C4-2B (cell line): Measurements from ENCODE around the gene CA4.
"Not testable (repeated sequence)": the region's sequence is repeated elsewhere in the genome, so short reads cannot be mapped to it uniquely, and the experiment has no call there.

Source experiments
- ZFX ChIP-seq: fragments of 450-650 bp; IDR thresholded peaks from 2 replicates; pipeline ENCODE4 v1.6.1; 2017
- TF ChIP-seq, protein P1 (sequence below): fragments of 450-650 bp; conservative IDR thresholded peaks from 2 replicates; pipeline ENCODE4 v1.5.1; 2017; ENCODE audit warnings: mild to moderate bottlenecking

GRCh38 chr17:60176763-60177162 lies 27.0 kb downstream of the CA4 start:
- TF ChIP-seq, protein P1, sequence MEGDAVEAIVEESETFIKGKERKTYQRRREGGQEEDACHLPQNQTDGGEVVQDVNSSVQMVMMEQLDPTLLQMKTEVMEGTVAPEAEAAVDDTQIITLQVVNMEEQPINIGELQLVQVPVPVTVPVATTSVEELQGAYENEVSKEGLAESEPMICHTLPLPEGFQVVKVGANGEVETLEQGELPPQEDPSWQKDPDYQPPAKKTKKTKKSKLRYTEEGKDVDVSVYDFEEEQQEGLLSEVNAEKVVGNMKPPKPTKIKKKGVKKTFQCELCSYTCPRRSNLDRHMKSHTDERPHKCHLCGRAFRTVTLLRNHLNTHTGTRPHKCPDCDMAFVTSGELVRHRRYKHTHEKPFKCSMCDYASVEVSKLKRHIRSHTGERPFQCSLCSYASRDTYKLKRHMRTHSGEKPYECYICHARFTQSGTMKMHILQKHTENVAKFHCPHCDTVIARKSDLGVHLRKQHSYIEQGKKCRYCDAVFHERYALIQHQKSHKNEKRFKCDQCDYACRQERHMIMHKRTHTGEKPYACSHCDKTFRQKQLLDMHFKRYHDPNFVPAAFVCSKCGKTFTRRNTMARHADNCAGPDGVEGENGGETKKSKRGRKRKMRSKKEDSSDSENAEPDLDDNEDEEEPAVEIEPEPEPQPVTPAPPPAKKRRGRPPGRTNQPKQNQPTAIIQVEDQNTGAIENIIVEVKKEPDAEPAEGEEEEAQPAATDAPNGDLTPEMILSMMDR = not testable (repeated sequence)
- not testable (repeated sequence) for TF ChIP-seq ZFX
